ENCODE measurements around the gene SMC1B. TPM values are rescaled to one million over a fixed set of nuclear protein-coding genes. Genes with fewer than 3 reads are reported as not detected.

The SMC1B gene
- total RNA-seq, 2 experiments from 2014 or later = 0.08 TPM; not detected in 1

- Histone ChIP-seq H3K79me2 (ENCODE audit: insufficient read depth, low read depth, low read length) (no peaks in the 10 kb centered on the region), H3K9me2 (ENCODE audit: insufficient read depth, low read length) (no peaks in the 10 kb centered on the region), H3K9me3 (ENCODE audit: low read length) (no peaks in the 10 kb centered on the region), H3K4me2 (ENCODE audit: low read length) (no peak overlapping the region), H3K36me3 (ENCODE audit: insufficient read depth, low read length) (no peaks in the 10 kb centered on the region), H3K4me3 (ENCODE audit: low read depth, low read length, poor library complexity, severe bottlenecking) (no peak overlapping the region), H2AFZ (ENCODE audit: low read length) (no peak overlapping the region), H3K27ac (ENCODE audit: low read depth, low read length, poor library complexity, severe bottlenecking) (no peak overlapping the region), H4K20me1 (ENCODE audit: insufficient read depth, low read length) (no peaks in the 10 kb centered on the region), H3K4me1 (ENCODE audit: insufficient read depth, low read length, poor library complexity, severe bottlenecking) (no peaks in the 10 kb centered on the region)
- DNase-seq (ENCODE audit: low spot score) = no peak
- no peak for TF ChIP-seq EZH2phosphoT487 (IDR thresholded peaks at IDR 0.05; ENCODE audit: borderline replicate concordance, low read depth, low read length)
- no peak for TF ChIP-seq CTCF (conservative IDR thresholded peaks at IDR 0.05; ENCODE audit: low read length)
- BruUV-seq (replicated peaks) = no TSS peak
- ChIA-PET POLR2A (interaction anchor here (0.6 kb wide), 1 partner anchor 82 kb away, joined by 3 read pairs; no protein-coding TSS in a partner anchor), CTCF (ENCODE audit: unreplicated experiment) (no interaction called here)
- intact Hi-C loops (cut with micrococcal nuclease; ENCODE audit: unreplicated experiment) = no loop called here
These were observed 43.4 kb upstream of the SMC1B start for GRCh38 chr22:45456811-45457210.

- no peak overlapping the region for H3K27ac ChIP-seq (ENCODE audit: low read depth, low read length, poor library complexity, severe bottlenecking)
- ChIA-PET POLR2A (no interaction called here), CTCF (ENCODE audit: unreplicated experiment) (no interaction called here)
- no peaks in the 10 kb centered on the region for H3K79me2 ChIP-seq (ENCODE audit: insufficient read depth, low read depth, low read length)
- H3K4me3 ChIP-seq (ENCODE audit: low read depth, low read length, poor library complexity, severe bottlenecking) = no peak overlapping the region
- no peaks in the 10 kb centered on the region for H3K9me2 ChIP-seq (ENCODE audit: insufficient read depth, low read length)
- no peaks in the 10 kb centered on the region for H3K9me3 ChIP-seq (ENCODE audit: low read length)
- no peaks in the 10 kb centered on the region for H3K4me1 ChIP-seq (ENCODE audit: insufficient read depth, low read length, poor library complexity, severe bottlenecking)
- TF ChIP-seq EZH2phosphoT487 (IDR thresholded peaks at IDR 0.05; ENCODE audit: borderline replicate concordance, low read depth, low read length) = no peak
- no peak for TF ChIP-seq CTCF (conservative IDR thresholded peaks at IDR 0.05; ENCODE audit: low read length)
- no peaks in the 10 kb centered on the region for H3K36me3 ChIP-seq (ENCODE audit: insufficient read depth, low read length)
- no peak overlapping the region for H2AFZ ChIP-seq (ENCODE audit: low read length)
- no peak for DNase-seq (ENCODE audit: low spot score)
- no peaks in the 10 kb centered on the region for H4K20me1 ChIP-seq (ENCODE audit: insufficient read depth, low read length)
- intact Hi-C loops (cut with micrococcal nuclease; ENCODE audit: unreplicated experiment) = no loop called here
- H3K4me2 ChIP-seq (ENCODE audit: low read length) = no peak overlapping the region
- no TSS peak for BruUV-seq (replicated peaks)
These were observed 42.2 kb upstream of the SMC1B start for GRCh38 chr22:45455621-45456020.

DNA sequence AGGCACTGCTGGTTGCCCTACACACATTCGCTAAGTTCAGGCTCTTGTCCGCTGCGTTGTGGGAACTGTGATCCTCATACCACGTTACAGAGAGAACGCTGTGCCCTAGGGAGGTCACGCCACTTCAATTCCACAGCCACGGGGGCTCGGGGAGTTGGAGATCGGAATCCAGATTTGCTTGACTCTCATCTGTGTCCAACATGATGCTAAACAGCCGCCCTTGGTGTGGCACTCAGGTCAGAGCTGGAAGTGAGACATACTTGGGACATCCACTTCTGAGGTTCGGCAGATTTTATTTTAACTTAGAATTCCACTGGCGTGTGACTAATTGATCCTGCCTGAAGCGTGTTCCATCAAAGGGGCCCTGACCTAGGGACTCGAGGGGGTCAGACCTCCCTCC, 41.8 kb upstream of the SMC1B start:
- Histone ChIP-seq H3K9me2 (ENCODE audit: insufficient read depth, low read length) (no peaks in the 10 kb centered on the region), H3K79me2 (ENCODE audit: insufficient read depth, low read depth, low read length) (no peaks in the 10 kb centered on the region), H2AFZ (ENCODE audit: low read length) (no peak overlapping the region), H3K36me3 (ENCODE audit: insufficient read depth, low read length) (no peaks in the 10 kb centered on the region), H3K9me3 (ENCODE audit: low read length) (no peaks in the 10 kb centered on the region), H3K4me2 (ENCODE audit: low read length) (no peak overlapping the region), H3K27ac (ENCODE audit: low read depth, low read length, poor library complexity, severe bottlenecking) (no peak overlapping the region), H3K4me3 (ENCODE audit: low read depth, low read length, poor library complexity, severe bottlenecking) (no peak overlapping the region), H4K20me1 (ENCODE audit: insufficient read depth, low read length) (no peaks in the 10 kb centered on the region), H3K4me1 (ENCODE audit: insufficient read depth, low read length, poor library complexity, severe bottlenecking) (no peaks in the 10 kb centered on the region)
- intact Hi-C loops (cut with micrococcal nuclease; ENCODE audit: unreplicated experiment) = no loop called here
- DNase-seq (ENCODE audit: low spot score) = no peak
- no TSS peak for BruUV-seq (replicated peaks)
- ChIA-PET POLR2A (no interaction called here), CTCF (ENCODE audit: unreplicated experiment) (no interaction called here)
- TF ChIP-seq CTCF (conservative IDR thresholded peaks at IDR 0.05; ENCODE audit: low read length) (no peak), EZH2phosphoT487 (IDR thresholded peaks at IDR 0.05; ENCODE audit: borderline replicate concordance, low read depth, low read length) (no peak)
